ENCODE data around the gene STX1B.

The STX1B gene

GRCh38 chr16:30974348-30974747, 36.1 kb downstream of the STX1B start:
- no peak for DNase-seq

GRCh38 chr16:30972872-30973271, 37.6 kb downstream of the STX1B start:
- DNase-seq: no peak

GRCh38 chr16:30971298-30971697, 39.1 kb downstream of the STX1B start:
- DNase-seq: no peak

GRCh38 chr16:30969246-30969842, 41.1 kb downstream of the STX1B start:
- no peak for DNase-seq

- DNase-seq: no peak
Observed at GRCh38 chr16:30967795-30968194, 42.6 kb downstream of the STX1B start.

- no peak for DNase-seq
Observed at GRCh38 chr16:30966033-30966619, 44.3 kb downstream of the STX1B start.

GRCh38 chr16:30965436-30965835, 45.0 kb downstream of the STX1B start:
- no peak for DNase-seq

GRCh38 chr16:30964574-30965226, 45.7 kb downstream of the STX1B start:
- no peak for DNase-seq

GRCh38 chr16:30963925-30964511, 46.4 kb downstream of the STX1B start:
- no peak for DNase-seq

GRCh38 chr16:30961384-30961783, 49.1 kb downstream of the STX1B start:
- DNase-seq: no peak

GRCh38 chr16:30958175-30959079, 52.0 kb downstream of the STX1B start:
- DNase-seq: no peak

GRCh38 chr16:30957456-30958174, 52.8 kb downstream of the STX1B start, which contains the start of gene SETD1A:
TSS of gene SETD1A (plus strand) at chr16:30957754. CDS start at chr16:30958732, 978 bp downstream.
- peak; percentile 89 for DNase-seq

- DNase-seq: peak; percentile 62
Observed at GRCh38 chr16:30956601-30957455, 53.6 kb downstream of the STX1B start.

GRCh38 chr16:30954993-30955392, 55.4 kb downstream of the STX1B start:
- no peak for DNase-seq

- DNase-seq: no peak
Observed at GRCh38 chr16:30953511-30954124, 56.8 kb downstream of the STX1B start.

GRCh38 chr16:30953111-30953510, 57.3 kb downstream of the STX1B start:
- DNase-seq: no peak

GRCh38 chr16:30951750-30952149, 58.7 kb downstream of the STX1B start:
- no peak for DNase-seq

- no peak for DNase-seq
Observed at GRCh38 chr16:30951193-30951592, 59.2 kb downstream of the STX1B start.

- no peak for DNase-seq
Observed at GRCh38 chr16:30950516-30951065, 59.8 kb downstream of the STX1B start.
